Parathyroid adenoma (tissue), 2 donors: Measurements from ENCODE around the gene MKLN1.

Experiments used
- H2AFZ ChIP-seq: fragments of 300-600 bp; sonication (generic); one replicate; pipeline ENCODE4 v1.7.0; 2017; ENCODE audit warnings: antibody characterized with exemption, mild to moderate bottlenecking
- H3K27ac ChIP-seq: fragments of 300-600 bp; sonication (generic); one replicate; pipeline ENCODE4 v1.7.0; 2017
- H3K27me3 ChIP-seq: fragments of 300-600 bp; sonication (generic); one replicate; pipeline ENCODE4 v1.7.0; 2017; ENCODE audit warnings: low read length; ENCODE audit not compliant: control insufficient read depth, insufficient read depth
- H3K36me3 ChIP-seq: fragments of 300-600 bp; sonication (generic); one replicate; pipeline ENCODE4 v1.7.0; 2017; ENCODE audit warnings: low read length; ENCODE audit not compliant: control insufficient read depth, insufficient read depth
- H3K4me1 ChIP-seq: fragments of 300-600 bp; sonication (generic); one replicate; pipeline ENCODE4 v1.7.0; 2017; ENCODE audit warnings: control low read depth
- H3K4me2 ChIP-seq: fragments of 300-600 bp; sonication (generic); one replicate; pipeline ENCODE4 v1.7.0; 2017; ENCODE audit warnings: low read length
- H3K4me3 ChIP-seq: fragments of 300-600 bp; sonication (generic); one replicate; pipeline ENCODE4 v1.7.0; 2017; ENCODE audit warnings: low read depth, low read length
- H3K79me2 ChIP-seq: fragments of 300-600 bp; sonication (generic); one replicate; pipeline ENCODE4 v1.7.0; 2017; ENCODE audit warnings: control low read depth
- H3K9ac ChIP-seq: fragments of 300-600 bp; sonication (generic); one replicate; pipeline ENCODE4 v1.7.0; 2017; ENCODE audit warnings: mild to moderate bottlenecking
- H3K9me3 ChIP-seq: fragments of 300-600 bp; sonication (generic); one replicate; pipeline ENCODE4 v1.7.0; 2017; ENCODE audit warnings: low read length; ENCODE audit not compliant: control insufficient read depth
- TF ChIP-seq, protein P1 (sequence below): fragments of 300-600 bp; sonication (generic); IDR thresholded peaks from one replicate; pipeline ENCODE4 v1.7.0; 2017; ENCODE audit warnings: antibody characterized with exemption, mild to moderate bottlenecking
- donor health status: primary hyperparathyroidism.

MKLN1 gene

GRCh38 chr7:131436384-131436783 lies 108.7 kb downstream of the MKLN1 start:
- TF ChIP-seq, protein P1, sequence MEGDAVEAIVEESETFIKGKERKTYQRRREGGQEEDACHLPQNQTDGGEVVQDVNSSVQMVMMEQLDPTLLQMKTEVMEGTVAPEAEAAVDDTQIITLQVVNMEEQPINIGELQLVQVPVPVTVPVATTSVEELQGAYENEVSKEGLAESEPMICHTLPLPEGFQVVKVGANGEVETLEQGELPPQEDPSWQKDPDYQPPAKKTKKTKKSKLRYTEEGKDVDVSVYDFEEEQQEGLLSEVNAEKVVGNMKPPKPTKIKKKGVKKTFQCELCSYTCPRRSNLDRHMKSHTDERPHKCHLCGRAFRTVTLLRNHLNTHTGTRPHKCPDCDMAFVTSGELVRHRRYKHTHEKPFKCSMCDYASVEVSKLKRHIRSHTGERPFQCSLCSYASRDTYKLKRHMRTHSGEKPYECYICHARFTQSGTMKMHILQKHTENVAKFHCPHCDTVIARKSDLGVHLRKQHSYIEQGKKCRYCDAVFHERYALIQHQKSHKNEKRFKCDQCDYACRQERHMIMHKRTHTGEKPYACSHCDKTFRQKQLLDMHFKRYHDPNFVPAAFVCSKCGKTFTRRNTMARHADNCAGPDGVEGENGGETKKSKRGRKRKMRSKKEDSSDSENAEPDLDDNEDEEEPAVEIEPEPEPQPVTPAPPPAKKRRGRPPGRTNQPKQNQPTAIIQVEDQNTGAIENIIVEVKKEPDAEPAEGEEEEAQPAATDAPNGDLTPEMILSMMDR: no peak
- H3K79me2 ChIP-seq: peaks cover 2% of the 10 kb centered on the region

GRCh38 chr7:131438969-131439368 lies 111.3 kb downstream of the MKLN1 start:
- H3K27ac ChIP-seq: no peak overlapping the region
- no peak overlapping the region for H3K9ac ChIP-seq
- H3K4me3 ChIP-seq: no peak overlapping the region
- peaks cover 4% of the 10 kb centered on the region for H3K79me2 ChIP-seq
- no peaks in the 10 kb centered on the region for H3K9me3 ChIP-seq
- H3K36me3 ChIP-seq: no peaks in the 10 kb centered on the region
- TF ChIP-seq, protein P1: no peak
- H2AFZ ChIP-seq: no peak overlapping the region
- H3K27me3 ChIP-seq: no peaks in the 10 kb centered on the region
- H3K4me2 ChIP-seq: no peak overlapping the region
- no peaks in the 10 kb centered on the region for H3K4me1 ChIP-seq

More at GRCh38 chr7:131436384-131436783, 108.7 kb downstream of the MKLN1 start:
- Histone ChIP-seq H3K4me1 (no peaks in the 10 kb centered on the region), H3K9ac (no peak overlapping the region), H3K4me2 (no peak overlapping the region), H3K36me3 (no peaks in the 10 kb centered on the region), H3K27ac (no peak overlapping the region), H3K27me3 (no peaks in the 10 kb centered on the region), H3K4me3 (no peak overlapping the region), H3K9me3 (no peaks in the 10 kb centered on the region), H2AFZ (no peak overlapping the region)

DNA sequence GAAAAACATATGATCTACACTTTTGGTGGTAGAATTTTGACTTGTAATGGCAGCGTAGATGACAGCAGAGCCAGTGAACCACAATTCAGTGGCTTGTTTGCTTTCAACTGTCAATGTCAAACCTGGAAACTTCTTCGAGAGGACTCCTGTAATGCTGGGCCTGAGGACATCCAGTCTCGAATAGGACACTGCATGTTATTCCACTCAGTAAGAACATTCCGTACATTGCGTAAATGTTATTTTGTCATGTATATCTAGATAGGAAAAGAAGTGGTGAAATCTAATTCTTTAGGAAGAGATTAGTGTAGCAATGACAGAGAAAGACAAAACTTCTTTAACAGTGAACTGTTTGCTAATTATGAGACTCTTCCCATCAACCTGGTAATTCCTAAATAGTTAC lies 115.8 kb downstream of the MKLN1 start:
- no peaks in the 10 kb centered on the region for H3K9me3 ChIP-seq
- TF ChIP-seq, protein P1: no peak

DNA sequence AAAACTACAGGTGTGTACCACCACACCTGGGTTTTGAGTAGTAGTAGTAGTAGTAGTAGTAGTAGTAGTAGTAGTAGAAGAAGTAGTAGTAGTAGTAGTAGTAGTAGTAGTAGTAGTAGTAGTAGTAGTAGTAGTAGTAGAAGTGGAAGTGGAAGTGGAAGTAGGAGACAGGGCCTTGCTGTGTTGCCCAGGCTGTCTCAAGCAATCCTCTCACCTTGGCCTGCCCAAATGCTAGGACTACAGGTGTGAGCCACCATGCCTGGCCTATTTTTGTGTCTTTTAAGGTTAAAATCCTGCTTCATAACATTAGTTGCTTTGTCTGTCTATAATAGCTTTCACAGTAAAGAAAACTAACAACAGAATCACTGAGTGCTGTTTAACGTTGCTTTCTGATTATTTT lies 117.0 kb downstream of the MKLN1 start:
- Histone ChIP-seq H2AFZ (no peak overlapping the region), H3K4me2 (no peak overlapping the region), H3K36me3 (no peaks in the 10 kb centered on the region), H3K9me3 (no peaks in the 10 kb centered on the region), H3K4me3 (no peak overlapping the region), H3K4me1 (no peaks in the 10 kb centered on the region), H3K27ac (no peak overlapping the region), H3K27me3 (no peaks in the 10 kb centered on the region), H3K9ac (no peak overlapping the region), H3K79me2 (peaks cover 2% of the 10 kb centered on the region)
- TF ChIP-seq, protein P1: no peak

More for the DNA sequence above, 115.8 kb downstream of the MKLN1 start:
- no peak overlapping the region for H3K9ac ChIP-seq
- no peak overlapping the region for H3K27ac ChIP-seq
- H3K4me3 ChIP-seq: no peak overlapping the region
- H2AFZ ChIP-seq: no peak overlapping the region
- H3K4me2 ChIP-seq: no peak overlapping the region
- no peaks in the 10 kb centered on the region for H3K4me1 ChIP-seq
- no peaks in the 10 kb centered on the region for H3K36me3 ChIP-seq
- peaks cover 2% of the 10 kb centered on the region for H3K79me2 ChIP-seq
- no peaks in the 10 kb centered on the region for H3K27me3 ChIP-seq

GRCh38 chr7:131449373-131449902 lies 121.8 kb downstream of the MKLN1 start:
- Histone ChIP-seq H2AFZ (no peak overlapping the region), H3K4me1 (no peaks in the 10 kb centered on the region), H3K27ac (no peak overlapping the region), H3K27me3 (no peaks in the 10 kb centered on the region), H3K4me2 (no peak overlapping the region), H3K9me3 (no peaks in the 10 kb centered on the region), H3K79me2 (no peaks in the 10 kb centered on the region), H3K4me3 (no peak overlapping the region), H3K36me3 (no peaks in the 10 kb centered on the region), H3K9ac (no peak overlapping the region)
- TF ChIP-seq, protein P1: no peak
